ENCODE data around the gene SORCS1.

The SORCS1 gene

DNA sequence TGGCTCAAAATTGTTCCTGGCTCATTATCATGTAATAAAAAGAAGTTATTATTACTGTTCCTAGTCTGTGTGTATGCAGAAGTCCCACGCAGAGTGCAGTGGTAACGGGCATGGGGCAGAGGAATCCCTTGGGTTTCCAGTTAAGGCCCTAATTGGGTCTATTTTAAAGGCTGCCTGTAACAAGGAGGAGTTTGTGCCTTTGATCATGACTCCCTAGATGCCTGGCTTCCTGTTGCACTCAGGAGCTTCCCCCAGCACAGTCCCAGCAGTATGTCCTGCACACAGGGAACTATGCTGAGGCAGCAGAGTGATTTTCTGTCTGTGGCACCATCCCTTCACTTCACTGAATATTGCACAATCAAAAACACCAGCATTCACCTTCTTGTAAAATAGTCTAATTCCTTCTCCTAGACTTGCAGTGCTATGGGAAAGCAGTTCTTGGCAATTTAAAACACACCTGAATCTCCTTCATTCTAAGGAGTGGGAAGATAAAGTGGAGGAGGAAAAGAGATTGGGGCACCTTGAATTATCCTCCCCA, 22.9 kb downstream of the SORCS1 start:
- H3K36me3 Mint-ChIP-seq: no peaks in the 10 kb centered on the region
- no peaks in the 10 kb centered on the region for H3K4me1 Mint-ChIP-seq
- ATAC-seq: no peak
- H3K27me3 Mint-ChIP-seq: no peaks in the 10 kb centered on the region
- no peak overlapping the region for H3K27ac Mint-ChIP-seq
- no peaks in the 10 kb centered on the region for H3K9me3 Mint-ChIP-seq
- no peak overlapping the region for H3K4me3 Mint-ChIP-seq

DNA sequence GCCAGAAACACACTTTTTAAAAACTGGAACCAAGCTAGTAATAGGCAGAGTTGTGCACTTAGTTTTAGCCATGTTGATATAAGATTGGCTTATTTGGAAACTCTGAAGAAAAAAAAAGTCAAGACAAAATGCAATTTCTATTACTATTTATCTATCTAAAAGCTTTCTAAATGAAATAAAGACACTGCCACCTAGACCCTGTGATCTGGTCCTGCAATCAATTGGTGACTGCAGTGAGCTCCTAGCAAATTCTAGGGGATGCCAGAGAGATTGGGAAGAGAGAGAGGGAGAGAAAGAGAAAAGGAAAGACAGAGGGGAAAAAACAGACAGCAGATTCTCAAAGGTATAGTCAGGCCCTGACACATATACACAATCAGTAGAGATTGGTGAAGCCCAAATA, 25.3 kb downstream of the SORCS1 start:
- Mint-ChIP-seq H3K9me3 (no peaks in the 10 kb centered on the region), H3K36me3 (no peaks in the 10 kb centered on the region), H3K27me3 (no peaks in the 10 kb centered on the region), H3K4me1 (no peaks in the 10 kb centered on the region), H3K27ac (no peak overlapping the region), H3K4me3 (no peak overlapping the region)
- no peak for ATAC-seq

DNA sequence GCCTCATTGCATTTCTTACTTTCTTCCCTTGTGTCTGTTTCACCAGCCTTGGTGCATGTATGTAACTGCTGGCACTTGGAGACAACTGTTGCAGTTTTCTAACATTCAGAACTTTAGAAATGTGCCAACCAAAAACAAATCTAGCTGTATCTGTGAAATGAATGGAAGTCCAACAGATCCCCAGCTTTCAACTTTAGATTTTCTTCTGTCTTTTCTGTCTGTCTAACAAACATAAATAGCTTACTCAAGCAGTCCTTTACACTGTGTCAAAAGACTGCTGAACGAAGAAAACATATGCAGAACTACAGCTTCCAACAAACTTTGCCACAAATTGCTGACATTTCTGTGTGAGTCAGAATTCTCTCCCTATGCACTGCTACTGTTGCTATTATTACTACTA, 30.9 kb downstream of the SORCS1 start:
- Mint-ChIP-seq H3K27ac (no peak overlapping the region), H3K27me3 (no peaks in the 10 kb centered on the region), H3K9me3 (no peaks in the 10 kb centered on the region), H3K4me1 (no peaks in the 10 kb centered on the region), H3K36me3 (no peaks in the 10 kb centered on the region), H3K4me3 (no peak overlapping the region)
- ATAC-seq: no peak

DNA sequence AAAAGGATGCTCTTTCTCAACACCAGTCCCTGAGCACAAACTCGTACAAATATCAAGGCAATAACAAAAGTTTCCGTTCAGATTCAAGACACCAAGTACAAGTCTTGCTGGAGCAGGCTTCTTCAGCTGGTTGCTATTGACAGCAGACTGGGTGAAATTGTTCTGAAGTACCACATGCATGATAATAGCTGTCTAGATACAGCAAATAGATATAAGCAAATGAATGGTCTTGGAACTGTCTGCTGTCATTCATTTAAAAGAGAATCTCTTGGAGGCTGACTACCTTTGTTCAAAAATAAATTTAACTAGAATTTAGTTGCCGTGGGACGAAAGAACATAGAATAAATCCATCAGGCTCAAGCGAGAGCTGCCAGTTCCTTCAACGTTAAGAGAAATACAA, 35.5 kb downstream of the SORCS1 start:
- H3K27me3 Mint-ChIP-seq: no peaks in the 10 kb centered on the region
- H3K4me3 Mint-ChIP-seq: no peak overlapping the region
- no peaks in the 10 kb centered on the region for H3K36me3 Mint-ChIP-seq
- ATAC-seq: no peak
- H3K9me3 Mint-ChIP-seq: no peaks in the 10 kb centered on the region
- no peak overlapping the region for H3K27ac Mint-ChIP-seq
- no peaks in the 10 kb centered on the region for H3K4me1 Mint-ChIP-seq

DNA sequence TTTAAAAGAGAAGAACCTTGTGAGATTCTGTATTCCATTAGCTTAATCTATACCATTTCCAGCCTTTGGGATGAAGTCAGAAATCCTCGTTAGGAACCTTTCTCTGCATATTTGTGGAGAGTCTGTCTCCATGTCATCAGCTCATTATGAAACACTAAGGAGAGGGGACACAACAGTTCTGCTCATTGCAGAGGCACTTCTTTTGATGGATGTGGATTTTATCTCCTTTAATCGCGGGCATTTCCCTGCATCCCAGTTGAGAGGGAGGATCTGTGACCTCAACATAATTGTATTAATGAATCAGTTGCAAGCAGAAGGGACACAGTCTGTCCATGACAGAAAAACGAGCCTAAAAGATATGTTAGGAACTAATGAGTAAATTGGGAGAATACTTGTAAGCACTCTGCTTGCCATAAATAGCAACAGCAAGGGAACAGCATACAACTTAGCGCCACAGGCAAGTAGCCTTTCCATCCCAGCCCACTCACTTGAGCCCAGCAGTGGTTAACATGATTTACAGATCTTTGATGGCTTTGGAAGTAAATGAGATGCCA, 37.9 kb downstream of the SORCS1 start:
- no peaks in the 10 kb centered on the region for H3K36me3 Mint-ChIP-seq
- H3K9me3 Mint-ChIP-seq: no peaks in the 10 kb centered on the region
- no peak overlapping the region for H3K27ac Mint-ChIP-seq
- ATAC-seq: no peak
- H3K27me3 Mint-ChIP-seq: no peaks in the 10 kb centered on the region
- H3K4me1 Mint-ChIP-seq: no peaks in the 10 kb centered on the region
- no peak overlapping the region for H3K4me3 Mint-ChIP-seq

DNA sequence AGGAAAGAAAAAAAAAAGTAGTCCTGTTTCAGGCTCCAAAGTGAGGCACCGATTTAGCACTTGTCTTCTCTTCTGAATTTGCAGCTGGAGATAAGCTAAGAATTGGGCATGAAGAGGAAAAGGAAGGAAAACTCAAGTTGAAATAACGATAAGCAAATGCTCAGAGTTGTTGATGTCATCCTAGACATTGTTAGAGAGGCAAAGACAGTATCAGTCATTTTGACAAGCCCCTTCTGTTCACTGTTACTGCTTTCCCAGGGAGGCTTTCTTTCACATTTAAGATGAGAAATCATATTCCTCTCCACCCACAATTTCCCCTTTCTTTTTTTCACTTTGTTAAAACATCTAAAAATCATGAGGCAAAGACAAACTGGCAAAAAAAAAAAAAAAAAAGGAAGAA, 41.8 kb downstream of the SORCS1 start:
- Mint-ChIP-seq H3K27ac (no peak overlapping the region), H3K36me3 (no peaks in the 10 kb centered on the region), H3K9me3 (no peaks in the 10 kb centered on the region), H3K27me3 (no peaks in the 10 kb centered on the region), H3K4me1 (no peaks in the 10 kb centered on the region), H3K4me3 (no peak overlapping the region)
- ATAC-seq: no peak

DNA sequence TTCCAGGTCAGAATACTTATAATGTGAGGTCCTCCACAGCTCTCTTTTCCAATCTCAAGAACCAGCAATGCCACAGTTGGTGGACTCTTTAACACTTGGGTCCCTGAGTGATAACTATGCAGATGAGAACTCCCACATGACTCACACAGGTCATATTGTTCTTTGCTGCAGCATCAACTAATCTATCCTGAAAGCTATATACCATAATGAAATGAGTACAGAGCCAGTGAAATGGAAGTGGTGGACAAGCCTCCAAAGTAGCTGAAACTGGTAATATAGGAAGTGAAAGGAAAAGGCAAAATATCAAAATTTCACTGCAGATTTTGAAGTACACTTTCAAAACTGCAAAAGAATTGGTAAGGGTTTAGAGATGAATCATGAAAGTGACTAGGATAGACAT, 45.6 kb downstream of the SORCS1 start:
- Mint-ChIP-seq H3K4me3 (no peak overlapping the region), H3K27me3 (no peaks in the 10 kb centered on the region), H3K4me1 (no peaks in the 10 kb centered on the region), H3K9me3 (no peaks in the 10 kb centered on the region), H3K36me3 (no peaks in the 10 kb centered on the region), H3K27ac (no peak overlapping the region)
- no peak for ATAC-seq

DNA sequence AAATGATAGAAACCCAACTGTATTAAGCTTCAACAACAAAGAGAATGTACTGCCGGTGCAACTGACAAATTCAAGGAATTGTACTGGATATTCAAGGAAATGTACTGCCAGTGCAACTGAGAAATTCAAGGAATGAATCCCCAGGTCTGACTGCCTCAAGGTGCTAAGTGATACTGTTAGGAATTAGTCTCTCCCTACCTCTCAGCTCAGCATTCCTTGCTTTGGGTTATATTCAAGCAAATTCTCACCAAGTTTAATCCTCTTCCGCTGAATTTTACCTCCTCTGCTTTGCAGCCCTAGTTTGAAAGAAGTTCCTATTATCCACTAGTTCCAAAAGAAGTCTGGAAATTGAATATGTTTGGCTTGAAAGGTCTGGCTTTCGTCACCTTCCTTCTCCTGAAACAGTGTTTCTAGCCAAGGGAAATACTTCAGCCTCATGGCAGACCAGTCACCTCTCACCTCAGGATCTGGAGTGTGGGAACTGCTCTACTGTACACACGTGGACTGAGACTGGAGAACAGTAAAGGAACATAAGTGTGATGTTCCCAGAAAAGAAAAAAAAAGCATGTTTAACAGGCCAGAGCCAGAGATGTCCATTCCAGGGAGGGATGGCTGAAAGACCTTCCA, 60.4 kb downstream of the SORCS1 start:
- ATAC-seq: no peak
- Mint-ChIP-seq H3K4me3 (no peak overlapping the region), H3K36me3 (no peaks in the 10 kb centered on the region), H3K27ac (no peak overlapping the region), H3K9me3 (peaks cover 8% of the 10 kb centered on the region), H3K27me3 (no peaks in the 10 kb centered on the region), H3K4me1 (no peaks in the 10 kb centered on the region)

DNA sequence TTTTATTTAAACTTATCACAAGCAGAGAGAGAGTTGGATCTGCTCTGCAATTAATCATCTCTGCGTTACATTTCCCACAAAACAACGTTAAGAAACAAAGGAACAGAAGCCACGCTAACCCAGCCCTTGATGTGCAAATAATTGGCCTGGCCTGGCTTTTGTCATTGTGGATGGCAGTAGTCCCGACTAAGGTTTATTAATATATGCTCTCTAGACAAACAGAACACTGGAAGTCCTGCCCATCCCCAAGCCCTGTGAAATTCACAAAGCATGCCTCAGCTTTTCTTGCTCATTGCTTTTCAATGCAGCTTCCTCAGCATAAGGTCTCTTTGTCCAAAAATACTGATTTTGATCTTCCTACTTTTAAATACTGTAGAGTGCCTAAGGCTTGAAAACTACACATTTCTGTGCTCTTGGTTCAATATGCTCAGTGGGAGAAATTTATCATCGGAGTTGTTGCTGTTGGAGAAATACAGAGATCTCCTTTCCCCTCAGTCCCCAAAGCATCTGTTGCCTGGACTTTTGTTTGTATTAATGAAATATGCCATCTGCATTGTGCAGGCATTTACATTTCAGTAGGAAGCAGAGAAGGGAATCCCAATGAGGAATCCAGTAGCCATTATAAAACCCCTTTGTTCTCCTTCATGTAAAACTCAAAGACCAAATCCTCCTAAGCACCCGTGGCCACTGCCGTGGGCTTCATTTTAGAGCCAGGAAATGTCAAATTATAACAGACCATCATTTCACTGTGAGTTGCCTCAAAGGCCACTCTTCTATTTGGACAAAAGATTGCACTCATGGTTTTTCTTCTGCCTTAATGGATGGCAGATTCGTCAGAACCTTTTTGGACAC, 61.1 kb downstream of the SORCS1 start:
- Mint-ChIP-seq H3K27ac (no peak overlapping the region), H3K36me3 (no peaks in the 10 kb centered on the region), H3K27me3 (no peaks in the 10 kb centered on the region), H3K4me3 (no peak overlapping the region), H3K9me3 (peaks cover 6% of the 10 kb centered on the region), H3K4me1 (no peaks in the 10 kb centered on the region)
- no peak for ATAC-seq

DNA sequence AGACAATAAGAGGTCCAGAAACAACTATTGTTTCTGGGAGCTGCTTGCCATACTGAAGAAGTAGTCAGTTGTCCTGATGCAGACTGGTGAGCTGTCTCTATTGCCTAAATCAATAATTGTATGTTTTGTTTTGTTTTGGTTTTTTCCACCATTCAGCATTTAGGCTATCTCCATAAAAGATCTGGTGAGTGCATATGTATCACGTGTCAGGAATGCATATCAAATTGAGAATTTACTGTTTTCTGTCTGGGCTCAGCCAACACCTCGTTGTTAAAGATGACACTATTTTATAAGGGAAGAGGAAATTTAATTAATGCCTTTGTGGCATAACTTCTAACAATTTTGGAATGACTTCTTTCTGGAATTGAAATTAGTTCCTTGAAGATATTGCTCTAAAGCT, 66.2 kb downstream of the SORCS1 start:
- Mint-ChIP-seq H3K27ac (no peak overlapping the region), H3K9me3 (peaks cover 3% of the 10 kb centered on the region), H3K36me3 (no peaks in the 10 kb centered on the region), H3K27me3 (no peaks in the 10 kb centered on the region), H3K4me3 (no peak overlapping the region), H3K4me1 (no peaks in the 10 kb centered on the region)
- no peak for ATAC-seq

DNA sequence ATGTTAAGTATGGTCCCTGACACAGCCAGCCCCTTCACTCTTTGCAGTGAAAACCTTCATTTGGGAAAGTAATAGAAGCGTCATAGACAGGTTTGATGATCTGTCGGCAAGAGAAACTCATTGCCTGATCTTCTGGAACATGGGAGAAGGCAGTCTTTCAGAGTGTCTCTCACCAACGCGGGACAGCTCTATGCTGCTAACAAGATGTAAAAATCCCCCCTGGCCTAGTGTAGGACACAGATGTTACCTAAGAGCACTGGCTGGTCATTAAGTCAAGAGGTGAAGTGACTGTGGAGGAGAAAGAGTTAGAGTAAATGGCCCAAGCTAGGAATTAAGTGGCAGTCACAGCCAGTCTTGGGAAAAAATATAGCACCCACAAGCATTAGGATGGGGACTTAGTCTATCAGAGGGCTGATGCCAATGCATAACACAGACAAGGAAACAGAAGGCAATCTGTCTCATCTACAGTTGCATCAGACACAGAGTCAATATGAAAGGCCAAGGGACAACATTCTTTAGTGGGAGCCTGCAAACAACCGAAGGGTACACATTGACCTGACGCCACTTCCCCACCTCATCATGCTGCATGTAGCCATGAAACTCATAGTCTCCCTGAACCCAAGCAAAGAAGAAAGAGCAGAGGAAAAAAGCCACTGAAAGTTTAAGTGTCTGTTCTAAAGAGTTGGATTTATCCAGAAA, 69.5 kb downstream of the SORCS1 start:
- H3K4me3 Mint-ChIP-seq: no peak overlapping the region
- no peaks in the 10 kb centered on the region for H3K36me3 Mint-ChIP-seq
- H3K9me3 Mint-ChIP-seq: peaks cover 3% of the 10 kb centered on the region
- no peak for ATAC-seq
- H3K27ac Mint-ChIP-seq: no peak overlapping the region
- no peaks in the 10 kb centered on the region for H3K27me3 Mint-ChIP-seq
- no peaks in the 10 kb centered on the region for H3K4me1 Mint-ChIP-seq

DNA sequence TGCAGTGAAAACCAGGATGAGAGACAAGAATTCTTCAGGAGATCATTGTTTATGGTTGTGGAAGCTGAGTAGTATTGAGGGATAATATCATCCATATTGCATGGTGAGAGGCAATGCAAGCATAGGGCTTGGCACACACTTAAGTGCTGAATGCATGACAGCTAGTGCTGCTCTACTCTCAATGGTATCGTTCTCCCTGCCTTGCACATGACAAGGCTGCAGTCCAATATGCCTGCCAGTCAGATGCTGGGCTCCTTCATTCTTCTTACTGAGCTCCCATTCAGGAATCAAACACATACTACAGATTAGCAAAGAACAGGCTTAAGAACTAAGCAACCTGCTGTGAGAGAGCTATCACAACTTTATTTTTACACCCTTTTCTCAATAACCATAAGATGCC, 72.2 kb downstream of the SORCS1 start:
- Mint-ChIP-seq H3K36me3 (no peaks in the 10 kb centered on the region), H3K4me3 (no peak overlapping the region), H3K27ac (no peak overlapping the region), H3K4me1 (no peaks in the 10 kb centered on the region), H3K27me3 (no peaks in the 10 kb centered on the region), H3K9me3 (peaks cover 3% of the 10 kb centered on the region)
- ATAC-seq: no peak

DNA sequence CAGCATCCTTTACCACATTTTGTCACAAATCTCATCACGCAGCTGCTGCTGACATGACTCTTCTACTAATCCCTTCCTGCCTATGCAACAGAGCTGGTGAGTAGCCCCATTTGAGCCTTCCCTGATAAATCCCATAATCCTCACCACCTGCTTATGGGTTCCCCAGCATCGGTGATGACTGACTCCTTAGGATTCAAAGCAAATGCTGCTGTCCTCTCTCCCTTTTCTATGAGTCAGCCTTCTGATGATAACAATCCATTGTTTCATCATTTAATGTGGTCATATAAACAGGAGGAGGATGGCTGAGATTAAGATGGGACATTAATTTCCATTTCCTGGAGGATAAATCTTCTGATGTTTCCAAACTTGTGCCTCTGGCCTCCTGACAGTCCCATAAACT, 73.4 kb downstream of the SORCS1 start:
- Mint-ChIP-seq H3K4me1 (no peaks in the 10 kb centered on the region), H3K27ac (no peak overlapping the region), H3K9me3 (no peaks in the 10 kb centered on the region), H3K27me3 (no peaks in the 10 kb centered on the region), H3K36me3 (no peaks in the 10 kb centered on the region), H3K4me3 (no peak overlapping the region)
- no peak for ATAC-seq

DNA sequence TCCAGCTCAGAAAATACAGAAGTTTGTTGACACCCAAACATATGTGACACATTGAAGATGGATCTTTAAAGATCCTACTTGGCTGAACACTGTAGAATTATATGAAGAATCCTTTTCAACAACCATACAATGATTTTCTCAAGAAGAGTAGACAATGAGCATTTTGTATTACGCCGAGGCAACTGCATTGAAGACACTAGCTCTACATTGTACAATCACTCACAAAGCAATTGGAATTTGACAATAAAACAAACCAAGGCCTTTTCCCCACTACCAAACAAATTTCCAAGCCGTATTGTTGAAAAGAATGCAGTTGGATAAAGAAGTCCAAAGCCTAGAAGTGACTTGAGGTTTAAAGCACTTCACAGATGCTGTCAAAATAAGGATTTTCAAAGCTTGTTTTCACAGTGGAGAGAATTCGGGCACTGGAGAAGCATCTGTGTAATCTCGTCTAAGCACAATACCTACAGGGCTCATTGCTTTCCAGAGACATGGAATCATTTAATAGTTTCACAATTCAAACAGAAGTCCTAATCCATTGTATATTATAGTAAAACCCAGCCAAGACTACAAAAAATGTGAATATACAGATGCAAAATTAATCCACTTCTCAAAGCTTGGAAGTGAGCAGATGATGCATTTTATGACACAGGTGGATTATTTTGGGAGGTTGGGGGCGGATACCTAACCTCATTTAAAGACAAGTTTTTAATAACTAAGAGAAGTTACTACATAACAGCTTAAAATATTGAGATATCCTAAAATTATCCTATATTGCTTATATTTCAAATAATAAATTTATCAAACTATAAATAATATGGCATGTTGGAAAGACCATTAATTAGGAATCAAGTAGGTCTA, 78.6 kb downstream of the SORCS1 start:
- Mint-ChIP-seq H3K27me3 (no peaks in the 10 kb centered on the region), H3K36me3 (no peaks in the 10 kb centered on the region), H3K4me1 (no peaks in the 10 kb centered on the region), H3K27ac (no peak overlapping the region), H3K4me3 (no peak overlapping the region), H3K9me3 (no peaks in the 10 kb centered on the region)
- no peak for ATAC-seq

Data from stimulated activated memory B cell treated with anti-CD40 and anti-IgM and Interleukin-4, amounts not matched to agents 10 μg/mL and 1 μg/mL and 100 μg/mL, for 72 hours (primary cell).